Ectodermal cell (in vitro differentiated cells): Measurements from ENCODE around the gene MTMR2.
"Not testable (repeated sequence)": the region's sequence is repeated elsewhere in the genome, so short reads cannot be mapped to it uniquely, and the experiment has no call there.

ENCODE experiments used
- H3K27ac ChIP-seq: 2 replicates; pipeline ENCODE4 v1.7.0; 2013; ENCODE audit warnings: mild to moderate bottlenecking, low read depth, low read length; ENCODE audit not compliant: insufficient read depth, poor library complexity, severe bottlenecking
- H3K27me3 ChIP-seq: 2 replicates; pipeline ENCODE4 v1.7.0; 2013; ENCODE audit warnings: mild to moderate bottlenecking, low read length; ENCODE audit not compliant: insufficient read depth, control insufficient read depth, poor library complexity, severe bottlenecking
- H3K36me3 ChIP-seq: one replicate; pipeline ENCODE4 v1.7.0; 2013; ENCODE audit warnings: low read length; ENCODE audit not compliant: control insufficient read depth, insufficient read depth
- H3K4me1 ChIP-seq: one replicate; pipeline ENCODE4 v1.7.0; 2013; ENCODE audit warnings: low read length; ENCODE audit not compliant: control insufficient read depth, insufficient read depth
- H3K4me3 ChIP-seq: 2 replicates; pipeline ENCODE4 v1.7.0; 2013; ENCODE audit warnings: low read depth, low read length, control low read depth; ENCODE audit not compliant: insufficient read depth
- H3K9me3 ChIP-seq: 2 replicates; pipeline ENCODE4 v1.7.0; 2013; ENCODE audit warnings: mild to moderate bottlenecking, low read length, moderate library complexity; ENCODE audit not compliant: control insufficient read depth
- whole genome bisulfite sequencing, 2 experiments: methylation state at CpG; one replicate each; pipeline ENCODE4 v1.1.7; 2013; ENCODE audit warnings: missing lambda C conversion rate in 2 of 2; 5-methylcytosine and 5-hydroxymethylcytosine counted together

MTMR2 gene

GRCh38 chr11:95863486-95864140 is 60.3 kb downstream of the MTMR2 start:
- H3K4me3 ChIP-seq = no peak overlapping the region
- no peaks in the 10 kb centered on the region for H3K27me3 ChIP-seq
- no peaks in the 10 kb centered on the region for H3K36me3 ChIP-seq
- H3K27ac ChIP-seq = no peak overlapping the region
- no peaks in the 10 kb centered on the region for H3K4me1 ChIP-seq
- WGBS, 2 experiments = 96 to 97% methylated on average over 2 of the region's 2 CpGs
- H3K9me3 ChIP-seq = no peaks in the 10 kb centered on the region

DNA sequence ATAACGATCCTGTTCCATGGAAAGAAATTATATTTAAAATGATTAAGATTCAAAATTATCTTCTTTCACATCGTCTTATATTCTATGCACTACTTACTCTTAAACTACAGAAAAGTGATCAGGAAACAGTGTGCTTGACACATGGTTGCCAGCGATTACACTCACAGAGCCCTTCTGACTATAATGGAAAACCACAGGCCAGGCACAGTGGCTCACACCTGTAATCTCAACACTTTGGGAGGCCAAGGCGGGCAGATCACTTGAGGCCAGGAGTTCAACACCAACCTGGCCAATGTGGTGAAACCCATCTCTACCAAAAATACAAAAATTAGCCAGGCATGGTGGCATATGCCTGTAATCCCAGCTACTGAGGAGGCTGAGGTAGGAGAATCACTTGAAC is 63.9 kb downstream of the MTMR2 start:
- not testable (repeated sequence) for H3K27me3 ChIP-seq, H3K4me3 ChIP-seq, H3K36me3 ChIP-seq, H3K9me3 ChIP-seq, H3K27ac ChIP-seq, H3K4me1 ChIP-seq
- WGBS, 2 experiments = 90% methylated on average over 3 of the region's 4 CpGs

DNA sequence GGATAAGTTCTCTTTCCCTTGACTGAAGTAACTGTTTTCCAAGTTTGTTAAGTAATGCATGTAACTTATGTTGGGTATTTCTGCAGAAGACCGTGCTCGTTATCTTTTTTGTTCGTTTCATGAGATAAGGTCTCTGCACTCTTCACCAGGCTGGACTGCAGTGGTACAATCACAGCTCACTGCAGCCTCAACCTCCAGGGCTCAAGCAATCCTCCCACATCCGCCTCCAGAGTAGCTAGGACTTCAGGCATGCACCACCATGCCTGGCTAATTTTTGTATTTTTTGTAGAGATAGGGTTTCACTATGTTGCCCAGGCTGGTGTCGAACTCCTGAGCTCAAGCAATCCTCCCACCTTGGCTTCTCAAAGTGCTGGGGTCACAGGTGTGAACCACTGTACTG is 69.5 kb downstream of the MTMR2 start:
- H3K4me1 ChIP-seq, H3K27me3 ChIP-seq, H3K27ac ChIP-seq, H3K4me3 ChIP-seq, H3K36me3 ChIP-seq, H3K9me3 ChIP-seq: not testable (repeated sequence)
- 91 to 95% methylated on average over 5 of the region's 5 CpGs for WGBS, 2 experiments

DNA sequence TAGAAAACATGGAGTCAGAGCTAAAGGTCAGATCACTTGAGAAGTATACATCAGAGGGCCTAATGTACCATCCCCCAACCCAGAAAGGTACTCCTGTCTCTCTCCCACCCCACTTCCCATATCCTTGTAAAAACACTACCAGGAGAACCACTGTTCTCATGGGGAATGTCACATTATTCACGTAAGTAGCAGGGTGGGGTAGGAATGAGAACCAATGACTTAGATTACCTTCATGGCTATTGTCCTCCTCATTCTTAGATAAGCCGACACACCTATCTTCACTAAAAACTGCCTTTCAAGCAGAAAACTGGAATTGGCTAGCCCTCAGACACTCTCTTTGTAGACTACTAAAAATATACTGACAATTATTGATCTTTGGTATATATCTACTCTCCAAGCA is 70.0 kb downstream of the MTMR2 start:
- Histone ChIP-seq H3K27ac (no peak overlapping the region), H3K27me3 (no peaks in the 10 kb centered on the region), H3K4me3 (no peak overlapping the region), H3K4me1 (no peaks in the 10 kb centered on the region), H3K36me3 (peaks cover 4% of the 10 kb centered on the region), H3K9me3 (no peaks in the 10 kb centered on the region)
- WGBS, 2 experiments = 95 to 100% methylated on average over 2 of the region's 2 CpGs

- Histone ChIP-seq H3K4me3 (no peak overlapping the region), H3K36me3 (peaks cover 4% of the 10 kb centered on the region), H3K27me3 (no peaks in the 10 kb centered on the region), H3K9me3 (no peaks in the 10 kb centered on the region), H3K4me1 (no peaks in the 10 kb centered on the region), H3K27ac (no peak overlapping the region)
Measured at GRCh38 chr11:95853138-95853537, 70.8 kb downstream of the MTMR2 start.

GRCh38 chr11:95850137-95850536 is 73.8 kb downstream of the MTMR2 start:
- Histone ChIP-seq H3K4me1 (no peaks in the 10 kb centered on the region), H3K27ac (no peak overlapping the region), H3K36me3 (peaks cover 4% of the 10 kb centered on the region), H3K27me3 (no peaks in the 10 kb centered on the region), H3K9me3 (no peaks in the 10 kb centered on the region), H3K4me3 (no peak overlapping the region)

DNA sequence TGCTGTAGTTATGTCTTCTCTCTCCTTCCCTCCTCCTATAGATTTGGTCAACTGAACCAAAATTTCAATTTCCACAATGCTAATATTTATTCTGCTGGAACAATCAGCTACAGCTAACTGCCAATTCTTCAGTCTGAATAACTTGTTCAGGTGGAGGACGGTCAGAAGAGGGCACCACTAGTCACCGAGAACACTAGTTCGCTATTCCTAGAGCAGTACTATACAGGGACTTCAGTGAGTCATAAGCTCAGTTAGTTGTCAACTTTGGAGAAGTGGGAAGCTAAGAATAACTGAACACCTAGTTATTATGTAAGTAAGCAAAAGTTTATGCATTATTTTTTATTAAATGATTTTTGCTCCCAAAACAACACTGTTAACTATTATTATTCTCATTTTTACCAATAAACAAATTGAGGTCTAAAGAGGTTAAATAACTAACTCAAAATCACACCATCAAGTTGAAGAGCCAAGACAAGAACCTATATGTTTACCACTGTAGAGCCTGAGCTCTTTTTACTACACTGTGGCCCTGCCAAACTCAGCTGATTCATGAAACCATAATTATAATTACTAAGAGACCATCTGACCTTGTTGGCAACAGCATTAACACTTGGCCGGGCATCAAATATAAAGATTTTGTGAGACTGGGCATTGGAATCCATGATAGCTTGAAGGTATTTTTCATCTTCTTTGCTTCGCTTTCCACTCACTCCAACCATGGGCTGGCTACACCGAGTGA is 74.7 kb downstream of the MTMR2 start:
- 84 to 89% methylated on average over 6 of the region's 6 CpGs for WGBS, 2 experiments
- Histone ChIP-seq H3K36me3 (peaks cover 7% of the 10 kb centered on the region), H3K4me1 (no peaks in the 10 kb centered on the region)

DNA sequence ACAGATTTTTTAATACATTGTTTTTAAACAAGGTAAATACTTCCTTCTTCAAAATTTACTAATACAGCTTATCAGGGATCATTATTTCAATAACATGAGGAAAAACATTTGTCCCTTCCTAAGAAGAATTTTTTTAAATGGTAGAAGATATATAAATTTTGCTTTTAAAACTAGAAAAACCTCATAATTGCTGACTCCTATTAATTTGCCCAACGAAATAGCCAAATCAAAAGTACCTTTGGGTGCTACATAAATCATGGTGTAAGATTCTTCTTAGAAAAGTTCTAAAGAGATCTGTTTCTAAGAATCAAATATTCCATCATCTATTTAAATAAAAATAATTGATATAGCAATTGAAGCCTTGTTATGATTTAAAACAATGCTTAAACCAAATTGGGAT is 78.7 kb downstream of the MTMR2 start:
- Histone ChIP-seq H3K4me3 (no peak overlapping the region), H3K4me1 (no peaks in the 10 kb centered on the region), H3K9me3 (no peaks in the 10 kb centered on the region), H3K36me3 (peaks cover 12% of the 10 kb centered on the region), H3K27ac (no peak overlapping the region), H3K27me3 (no peaks in the 10 kb centered on the region)
- 100% methylated on average over 1 of the region's 1 CpG; no CpG with 5 or more reads in 1 of the 2 experiments for WGBS, 2 experiments

More for the DNA sequence above, 74.7 kb downstream of the MTMR2 start:
- no peaks in the 10 kb centered on the region for H3K9me3 ChIP-seq
- no peak overlapping the region for H3K27ac ChIP-seq
- H3K4me3 ChIP-seq = no peak overlapping the region
- H3K27me3 ChIP-seq = no peaks in the 10 kb centered on the region

GRCh38 chr11:95835768-95836488 is 88.0 kb downstream of the MTMR2 start:
- H3K9me3 ChIP-seq = no peaks in the 10 kb centered on the region
- peaks cover 25% of the 10 kb centered on the region for H3K36me3 ChIP-seq
- H3K27me3 ChIP-seq = no peaks in the 10 kb centered on the region
- H3K4me3 ChIP-seq = no peak overlapping the region
- no peaks in the 10 kb centered on the region for H3K4me1 ChIP-seq
- WGBS, 2 experiments = 34 to 46% methylated on average over 3 of the region's 3 CpGs
- no peak overlapping the region for H3K27ac ChIP-seq

GRCh38 chr11:95835351-95835750 is 88.6 kb downstream of the MTMR2 start:
- H3K9me3 ChIP-seq = no peaks in the 10 kb centered on the region
- no peaks in the 10 kb centered on the region for H3K27me3 ChIP-seq
- 86 to 97% methylated on average over 2 to 3 of the region's 3 CpGs for WGBS, 2 experiments
- H3K4me3 ChIP-seq = no peak overlapping the region
- H3K4me1 ChIP-seq = no peaks in the 10 kb centered on the region
- H3K36me3 ChIP-seq = peaks cover 25% of the 10 kb centered on the region
- H3K27ac ChIP-seq = no peak overlapping the region
